Measurements from ENCODE around the gene MRRF.

DNA sequence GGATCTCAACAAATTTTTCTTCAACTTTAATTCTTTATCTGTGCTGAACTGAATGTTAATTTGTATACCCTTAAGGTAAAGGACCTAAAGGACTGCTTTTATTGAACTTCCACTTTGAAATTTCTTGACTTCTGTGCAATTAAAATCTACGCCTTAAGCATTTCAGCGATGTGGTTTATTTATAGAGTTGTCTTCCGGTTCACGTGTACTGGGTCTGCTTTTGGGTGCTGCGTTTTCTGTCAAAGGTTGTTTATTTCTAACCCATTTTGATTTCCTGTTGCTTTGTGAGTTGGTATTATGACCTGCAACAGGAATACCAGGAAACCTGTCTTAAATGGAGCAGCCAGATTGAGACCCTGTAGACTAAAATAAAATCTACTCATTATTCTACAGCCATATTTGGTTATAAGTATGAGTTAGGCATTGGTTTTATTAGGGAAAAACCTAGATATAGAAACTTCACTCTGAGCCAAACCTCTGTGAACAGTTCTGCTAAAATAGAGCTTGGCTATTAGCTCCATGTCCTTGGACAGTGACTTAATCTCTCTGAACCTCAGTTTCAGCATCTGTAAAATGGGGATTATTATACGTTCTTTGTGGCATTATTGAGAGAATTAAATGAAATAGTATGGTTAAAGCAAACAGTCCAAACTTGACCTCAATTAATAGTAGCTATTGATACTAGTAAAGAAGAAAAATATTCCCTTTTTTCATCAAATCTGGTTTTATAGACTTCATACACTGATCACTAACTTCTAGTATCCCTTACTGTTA is 3.5 kb downstream of the MRRF start:
- TF ChIP-seq, protein P1, sequence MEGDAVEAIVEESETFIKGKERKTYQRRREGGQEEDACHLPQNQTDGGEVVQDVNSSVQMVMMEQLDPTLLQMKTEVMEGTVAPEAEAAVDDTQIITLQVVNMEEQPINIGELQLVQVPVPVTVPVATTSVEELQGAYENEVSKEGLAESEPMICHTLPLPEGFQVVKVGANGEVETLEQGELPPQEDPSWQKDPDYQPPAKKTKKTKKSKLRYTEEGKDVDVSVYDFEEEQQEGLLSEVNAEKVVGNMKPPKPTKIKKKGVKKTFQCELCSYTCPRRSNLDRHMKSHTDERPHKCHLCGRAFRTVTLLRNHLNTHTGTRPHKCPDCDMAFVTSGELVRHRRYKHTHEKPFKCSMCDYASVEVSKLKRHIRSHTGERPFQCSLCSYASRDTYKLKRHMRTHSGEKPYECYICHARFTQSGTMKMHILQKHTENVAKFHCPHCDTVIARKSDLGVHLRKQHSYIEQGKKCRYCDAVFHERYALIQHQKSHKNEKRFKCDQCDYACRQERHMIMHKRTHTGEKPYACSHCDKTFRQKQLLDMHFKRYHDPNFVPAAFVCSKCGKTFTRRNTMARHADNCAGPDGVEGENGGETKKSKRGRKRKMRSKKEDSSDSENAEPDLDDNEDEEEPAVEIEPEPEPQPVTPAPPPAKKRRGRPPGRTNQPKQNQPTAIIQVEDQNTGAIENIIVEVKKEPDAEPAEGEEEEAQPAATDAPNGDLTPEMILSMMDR (IDR thresholded peaks at IDR 0.05): no peak
- no peak for TF ChIP-seq POLR2A (IDR thresholded peaks at IDR 0.05)
